Mononuclear cell (primary cell): ENCODE data around the gene TTLL7. TPM values are rescaled to one million over a fixed set of nuclear protein-coding genes. Genes with fewer than 3 reads are reported as not detected.
"Not testable (repeated sequence)": the region's sequence is repeated elsewhere in the genome, so short reads cannot be mapped to it uniquely, and the experiment has no call there.

Experiments used
- H3K27me3 ChIP-seq: 2 replicates; pipeline ENCODE4 v1.6.0; 2011; ENCODE audit warnings: low read length, control low read depth; ENCODE audit not compliant: insufficient read depth
- H3K4me1 ChIP-seq: 2 replicates; pipeline ENCODE4 v1.5.1; 2011; ENCODE audit warnings: mild to moderate bottlenecking, low read length, control low read depth; ENCODE audit not compliant: insufficient read depth
- H3K4me3 ChIP-seq: 2 replicates; pipeline ENCODE4 v1.5.1; 2011; ENCODE audit warnings: mild to moderate bottlenecking, low read length, moderate library complexity
- H3K9me3 ChIP-seq: 2 replicates; pipeline ENCODE4 v1.5.1; 2011; ENCODE audit warnings: low read depth, mild to moderate bottlenecking, control low read depth, low read length
- total RNA-seq: library from RNA; depleted of rRNA; stranded (reverse); fragments of >200 nt; gene quantifications from one replicate; pipeline ENCODE4 v1.2.3, GENCODE V29; 2012

The TTLL7 gene
- total RNA-seq, 1 donor = 0.84 TPM

DNA sequence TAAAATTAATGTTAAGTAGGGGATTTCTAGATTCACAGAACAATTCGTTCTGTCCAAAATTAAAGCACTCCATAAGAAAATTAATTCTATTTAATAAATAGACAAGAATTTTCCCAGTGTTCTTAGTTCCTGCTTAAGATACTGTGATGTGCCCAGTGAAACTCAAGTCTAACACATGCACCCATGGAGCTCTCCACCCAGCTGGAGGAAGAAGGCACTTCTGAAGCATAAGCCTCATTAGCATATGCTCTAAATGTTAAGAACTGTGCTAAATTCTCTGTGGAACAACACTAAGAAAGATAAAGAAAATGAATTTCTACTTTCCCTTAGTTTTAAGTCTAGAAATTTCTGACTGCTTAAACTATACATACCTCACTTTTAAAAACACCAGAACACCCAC, 71.2 kb downstream of the TTLL7 start:
- no peak overlapping the region for H3K4me3 ChIP-seq
- H3K4me1 ChIP-seq = no peaks in the 10 kb centered on the region
- no peaks in the 10 kb centered on the region for H3K9me3 ChIP-seq
- no peaks in the 10 kb centered on the region for H3K27me3 ChIP-seq

DNA sequence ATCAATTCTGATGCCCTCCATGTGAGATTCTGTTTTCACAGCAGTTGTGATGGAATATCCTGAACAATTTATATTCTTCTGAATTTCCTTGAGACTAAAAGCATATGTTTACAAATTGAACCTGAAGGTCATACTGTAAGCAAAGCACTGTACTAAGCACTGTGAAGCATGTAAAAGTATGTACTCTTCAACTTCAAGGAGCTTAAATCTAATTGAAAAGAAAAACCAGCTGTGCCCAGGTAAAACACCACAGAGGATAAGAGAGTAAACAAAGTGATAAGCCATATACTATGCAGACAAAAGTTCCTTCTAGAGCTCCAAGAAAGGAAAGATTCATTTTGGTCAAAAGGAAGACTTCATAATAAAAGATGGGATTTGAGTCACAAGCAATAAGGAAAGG, 71.9 kb downstream of the TTLL7 start:
- H3K4me1 ChIP-seq = no peaks in the 10 kb centered on the region
- no peaks in the 10 kb centered on the region for H3K9me3 ChIP-seq
- no peaks in the 10 kb centered on the region for H3K27me3 ChIP-seq
- no peak overlapping the region for H3K4me3 ChIP-seq

DNA sequence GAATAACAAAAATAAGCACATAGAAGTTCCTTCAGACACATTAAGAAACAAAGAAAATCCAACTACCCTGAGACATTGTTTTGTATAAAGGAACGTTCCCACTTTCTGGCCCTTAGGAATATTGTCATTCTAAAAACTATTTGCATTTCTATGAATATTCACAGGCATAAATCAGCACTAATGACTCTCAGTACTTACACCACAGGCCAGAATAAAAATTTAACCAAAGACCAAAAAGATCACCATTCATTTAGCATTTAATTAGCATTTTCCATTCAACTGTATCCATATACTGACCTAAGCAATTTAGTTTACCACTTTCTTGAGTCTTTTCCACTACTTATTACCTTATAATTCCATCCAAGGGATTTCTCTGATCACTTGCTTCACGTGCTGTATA, 75.4 kb downstream of the TTLL7 start:
- no peaks in the 10 kb centered on the region for H3K27me3 ChIP-seq
- H3K9me3 ChIP-seq = no peaks in the 10 kb centered on the region
- H3K4me3 ChIP-seq = no peak overlapping the region
- H3K4me1 ChIP-seq = no peaks in the 10 kb centered on the region

DNA sequence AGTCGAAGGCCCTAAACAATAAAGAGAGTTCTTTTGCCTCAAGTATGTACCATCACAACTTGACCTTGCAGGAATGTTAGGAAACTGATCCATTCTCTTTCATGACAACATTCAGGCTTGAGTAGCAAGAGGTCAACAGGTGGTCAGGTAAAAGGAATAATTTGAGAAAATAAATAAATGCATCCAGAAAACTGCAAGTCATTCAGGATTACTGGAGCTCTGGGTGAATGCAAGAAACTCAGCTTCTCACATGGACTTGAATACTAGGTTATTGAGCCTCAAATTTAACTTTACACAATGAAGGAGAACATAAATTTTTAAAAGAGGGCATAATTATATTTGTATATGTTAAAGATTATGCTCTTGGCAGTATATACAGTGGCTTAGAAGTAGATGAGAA, 76.5 kb downstream of the TTLL7 start:
- Histone ChIP-seq H3K27me3 (no peaks in the 10 kb centered on the region), H3K4me3 (no peak overlapping the region), H3K9me3 (no peaks in the 10 kb centered on the region), H3K4me1 (no peaks in the 10 kb centered on the region)

DNA sequence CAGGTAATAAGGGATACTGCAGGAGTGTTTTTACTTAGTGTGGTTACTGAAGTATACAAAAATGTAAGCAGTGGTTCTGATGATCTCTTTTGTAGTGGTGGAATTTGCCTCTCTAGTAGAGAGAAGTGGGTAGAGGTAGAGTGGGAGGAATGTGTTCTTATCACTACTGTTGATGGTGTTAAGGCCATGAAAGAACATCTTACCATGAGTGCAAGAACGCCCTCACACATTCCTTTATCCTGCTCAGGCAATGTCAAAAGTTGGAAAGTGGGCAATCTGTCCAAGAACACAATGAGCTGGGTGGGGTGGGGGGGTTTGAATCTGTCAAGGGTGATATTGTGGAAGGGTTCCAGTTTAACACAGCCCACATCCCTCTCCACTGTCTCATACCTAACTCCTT, 78.6 kb downstream of the TTLL7 start:
- no peaks in the 10 kb centered on the region for H3K27me3 ChIP-seq
- H3K4me1 ChIP-seq = no peaks in the 10 kb centered on the region
- no peak overlapping the region for H3K4me3 ChIP-seq
- H3K9me3 ChIP-seq = no peaks in the 10 kb centered on the region

DNA sequence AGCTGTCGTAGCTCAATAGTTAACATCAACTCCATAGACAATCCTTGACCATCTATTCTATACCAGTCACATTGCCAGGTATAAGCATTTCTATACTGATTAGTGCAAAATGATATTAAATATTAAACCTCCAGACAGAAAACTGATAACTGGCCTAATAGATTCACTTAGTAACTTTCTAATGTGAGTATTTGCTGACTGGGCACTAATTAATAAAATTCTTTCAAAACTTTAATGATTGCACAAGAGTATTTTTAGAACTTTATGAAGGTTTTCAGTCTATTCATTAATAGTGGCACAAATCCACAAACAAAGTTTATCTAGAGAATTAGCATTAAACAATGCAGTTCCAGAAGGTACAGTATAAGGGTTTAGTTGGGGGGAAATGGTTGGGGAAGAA, 79.1 kb downstream of the TTLL7 start:
- no peaks in the 10 kb centered on the region for H3K27me3 ChIP-seq
- no peaks in the 10 kb centered on the region for H3K4me1 ChIP-seq
- no peak overlapping the region for H3K4me3 ChIP-seq
- H3K9me3 ChIP-seq = no peaks in the 10 kb centered on the region

DNA sequence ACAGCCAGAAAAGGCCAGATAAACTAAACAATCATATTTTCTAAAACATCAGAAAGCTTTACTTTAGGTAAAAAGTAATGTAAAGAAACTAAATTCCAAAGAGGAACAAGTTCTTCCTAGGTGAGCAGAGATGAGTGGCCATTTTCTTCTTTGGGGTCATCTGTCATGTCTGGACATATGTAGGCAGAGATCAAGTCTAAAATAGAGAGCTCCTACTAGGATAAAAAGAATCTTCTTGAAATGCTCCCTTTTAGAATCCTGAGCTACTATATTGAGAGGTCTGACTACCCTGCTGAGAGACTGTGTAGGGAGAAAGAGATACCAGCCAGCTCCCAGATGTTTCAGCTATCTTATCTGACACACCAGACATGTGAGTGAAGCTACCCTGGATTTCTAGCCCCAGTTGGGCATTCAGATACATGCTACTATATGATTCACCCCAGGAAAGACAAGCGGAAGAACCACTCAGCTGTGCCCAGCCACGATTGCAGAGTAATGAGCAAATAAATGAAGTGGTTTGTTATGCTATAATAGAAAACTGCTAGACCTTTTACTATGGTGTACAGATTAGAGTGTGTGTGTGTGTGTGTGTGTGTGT, 80.1 kb downstream of the TTLL7 start:
- no peaks in the 10 kb centered on the region for H3K9me3 ChIP-seq
- no peaks in the 10 kb centered on the region for H3K27me3 ChIP-seq
- H3K4me1 ChIP-seq = no peaks in the 10 kb centered on the region
- H3K4me3 ChIP-seq = no peak overlapping the region

DNA sequence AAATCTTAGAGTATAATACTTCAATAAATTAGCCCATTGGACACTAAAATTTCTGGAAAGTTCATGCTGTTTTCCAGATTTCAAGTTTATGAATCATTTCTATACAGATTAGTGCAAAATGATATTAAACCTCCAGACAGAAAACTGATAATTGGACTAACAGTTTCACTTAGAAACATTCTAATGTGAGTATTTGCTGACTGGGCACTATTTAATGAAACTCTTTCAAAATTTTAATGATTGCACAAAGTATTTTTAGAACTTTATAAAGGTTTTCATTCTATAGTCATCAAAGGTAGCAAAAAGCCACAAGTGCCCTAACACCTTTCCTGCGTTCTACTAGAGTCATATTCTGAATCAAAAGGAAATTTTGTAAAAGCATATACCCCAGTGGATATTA, 81.0 kb downstream of the TTLL7 start:
- H3K4me1 ChIP-seq = no peaks in the 10 kb centered on the region
- H3K27me3 ChIP-seq = no peaks in the 10 kb centered on the region
- H3K9me3 ChIP-seq = no peaks in the 10 kb centered on the region
- H3K4me3 ChIP-seq = no peak overlapping the region

DNA sequence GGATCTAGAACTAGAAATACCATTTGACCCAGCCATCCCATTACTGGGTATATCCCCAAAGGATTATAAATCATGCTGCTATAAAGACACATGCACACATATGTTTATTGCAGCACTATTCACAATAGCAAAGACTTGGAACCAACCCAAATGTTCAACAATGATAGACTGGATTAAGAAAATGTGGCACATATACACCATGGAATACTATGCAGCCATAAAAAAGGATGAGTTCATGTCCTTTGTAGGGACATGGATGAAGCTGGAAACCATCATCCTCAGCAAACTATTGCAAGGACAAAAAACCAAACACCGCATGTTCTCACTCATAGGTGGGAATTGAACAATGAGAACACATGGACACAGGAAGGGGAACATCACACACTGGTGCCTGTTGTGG, 82.8 kb downstream of the TTLL7 start:
- not testable (repeated sequence) for H3K27me3 ChIP-seq, H3K9me3 ChIP-seq, H3K4me3 ChIP-seq, H3K4me1 ChIP-seq

DNA sequence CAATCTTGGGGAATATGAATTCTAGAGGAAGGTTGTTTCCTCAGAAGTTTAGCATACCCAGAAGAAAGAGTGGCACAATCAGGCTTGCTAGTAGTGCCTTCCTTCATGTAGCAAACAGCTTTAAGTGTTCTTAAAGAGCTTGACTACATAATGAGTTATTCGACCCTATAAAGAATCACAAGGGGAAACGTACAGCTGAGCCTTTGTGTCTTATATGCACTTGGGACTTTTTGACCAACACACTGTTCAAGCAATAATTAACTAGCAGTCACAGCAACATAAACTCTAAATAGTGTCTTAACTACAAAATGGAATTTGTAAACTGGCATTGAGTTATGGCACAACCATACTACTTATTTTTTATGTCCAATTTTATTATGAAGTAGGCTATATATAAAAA, 86.1 kb downstream of the TTLL7 start:
- Histone ChIP-seq H3K4me3 (no peak overlapping the region), H3K4me1 (no peaks in the 10 kb centered on the region), H3K27me3 (no peaks in the 10 kb centered on the region), H3K9me3 (no peaks in the 10 kb centered on the region)

DNA sequence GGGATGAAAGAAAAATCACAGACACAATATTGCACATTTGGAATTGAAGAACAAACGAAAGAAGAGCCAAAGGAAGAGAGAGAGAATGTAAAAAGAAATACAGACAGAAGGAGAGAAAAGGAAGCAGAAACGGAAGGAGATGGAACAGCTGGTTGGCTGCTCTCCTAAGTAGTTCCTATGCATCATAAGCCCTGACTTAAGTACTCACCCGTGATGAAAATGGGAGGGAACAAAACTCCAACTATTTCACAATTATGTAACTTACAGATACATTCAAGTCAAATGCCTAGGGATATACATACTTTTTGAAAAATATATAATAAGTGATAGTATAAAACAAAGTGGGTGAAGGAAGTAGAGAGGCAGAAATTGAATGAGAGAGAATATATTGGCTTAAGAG, 88.5 kb downstream of the TTLL7 start:
- Histone ChIP-seq H3K9me3 (no peaks in the 10 kb centered on the region), H3K4me3 (no peak overlapping the region), H3K27me3 (no peaks in the 10 kb centered on the region), H3K4me1 (no peaks in the 10 kb centered on the region)

DNA sequence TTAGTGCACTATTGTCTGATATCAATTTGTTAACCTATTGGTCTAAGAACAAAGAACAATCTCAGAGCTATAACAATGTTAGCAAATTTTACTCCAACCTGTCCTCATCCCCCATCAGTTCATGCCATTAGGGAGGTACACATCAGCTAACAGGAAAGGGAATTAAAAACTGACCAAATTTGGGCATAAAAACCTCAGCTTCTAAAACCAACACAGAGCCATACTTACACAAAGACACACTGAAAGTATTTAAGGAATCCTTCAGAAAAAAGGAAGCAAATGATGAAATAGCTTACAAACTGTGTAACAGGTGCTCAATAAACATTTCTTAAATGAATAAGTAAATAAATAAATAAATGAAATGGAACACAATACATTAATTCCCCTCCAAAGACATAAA, 89.2 kb downstream of the TTLL7 start:
- Histone ChIP-seq H3K4me3 (no peak overlapping the region), H3K9me3 (no peaks in the 10 kb centered on the region), H3K4me1 (no peaks in the 10 kb centered on the region), H3K27me3 (no peaks in the 10 kb centered on the region)

DNA sequence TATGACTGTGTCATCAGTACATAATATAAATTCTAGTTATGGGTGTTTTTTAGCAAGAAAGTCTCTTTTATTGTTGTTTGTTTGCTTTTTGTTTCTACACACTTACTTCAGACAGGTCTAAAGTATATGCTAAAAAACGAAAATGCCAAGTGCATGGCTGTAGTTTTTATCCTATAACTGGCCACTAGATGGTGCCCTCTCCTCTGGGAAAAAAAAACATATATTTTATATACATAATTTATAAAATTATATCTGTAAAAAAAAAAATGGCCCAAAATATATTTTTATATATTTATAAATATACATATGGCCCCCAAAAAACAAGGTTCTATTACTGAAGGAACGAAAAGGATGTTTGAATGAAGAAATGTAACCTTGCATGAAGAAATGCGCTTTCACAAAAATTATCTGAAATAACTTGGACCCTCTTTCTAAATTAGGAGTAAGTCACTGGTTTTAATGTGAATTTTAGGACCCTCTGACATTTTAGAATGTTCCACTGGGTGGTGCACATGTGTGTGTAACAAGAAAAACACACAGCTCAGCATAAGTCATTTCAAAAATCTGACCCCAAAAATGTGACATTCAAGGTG, 93.5 kb downstream of the TTLL7 start:
- Histone ChIP-seq H3K4me1 (no peaks in the 10 kb centered on the region), H3K27me3 (no peaks in the 10 kb centered on the region), H3K4me3 (no peak overlapping the region), H3K9me3 (no peaks in the 10 kb centered on the region)

DNA sequence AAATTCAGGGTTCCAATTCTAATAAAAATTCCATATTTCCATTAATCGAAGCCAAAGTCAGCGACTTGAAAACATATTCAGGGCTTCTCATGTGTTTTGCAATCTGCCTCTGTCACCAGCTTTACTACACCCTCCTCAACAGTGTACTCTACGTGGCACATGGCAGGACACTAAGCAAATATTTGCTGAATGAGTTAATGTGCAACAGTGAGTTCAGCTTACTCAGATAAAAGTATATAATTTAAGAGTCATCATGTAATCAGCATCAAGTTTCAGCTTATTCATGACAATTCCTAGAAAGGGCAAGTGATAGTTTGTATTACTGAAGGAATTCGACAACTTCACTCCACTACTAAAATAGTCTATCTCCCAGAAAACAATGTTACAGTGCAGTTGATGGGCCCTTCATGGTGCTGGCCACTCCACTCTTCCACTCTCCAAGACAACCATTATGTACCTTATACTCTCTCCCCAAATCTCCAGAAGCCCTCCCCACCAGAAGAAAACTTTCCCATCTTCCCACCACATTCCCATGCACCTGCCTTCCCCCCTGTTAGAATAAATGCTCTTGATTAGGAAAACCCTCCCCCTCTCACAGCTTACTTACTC, 97.3 kb downstream of the TTLL7 start:
- no peaks in the 10 kb centered on the region for H3K9me3 ChIP-seq

DNA sequence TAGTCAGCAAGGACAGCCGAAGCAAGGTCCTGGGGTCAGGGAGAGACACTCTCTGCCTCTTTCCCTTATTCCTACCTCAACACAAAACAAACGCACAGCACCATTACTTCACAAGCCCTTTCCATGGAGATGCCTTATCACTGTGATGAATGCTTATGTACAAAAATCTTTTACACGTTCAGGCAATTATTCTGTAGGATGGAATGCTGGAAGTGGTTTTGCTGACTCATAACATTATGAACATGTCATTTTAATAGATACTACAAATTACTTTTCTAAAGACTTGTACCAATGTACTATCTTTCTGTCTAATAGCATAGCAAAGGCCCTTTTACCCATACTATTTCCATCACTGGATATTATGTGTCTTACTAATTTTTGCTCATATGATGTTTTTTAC, 98.4 kb downstream of the TTLL7 start:
- H3K9me3 ChIP-seq = no peaks in the 10 kb centered on the region
- H3K27me3 ChIP-seq = no peaks in the 10 kb centered on the region
- no peaks in the 10 kb centered on the region for H3K4me1 ChIP-seq
- no peak overlapping the region for H3K4me3 ChIP-seq

More for the DNA sequence above, 97.3 kb downstream of the TTLL7 start:
- no peak overlapping the region for H3K4me3 ChIP-seq
- H3K27me3 ChIP-seq = no peaks in the 10 kb centered on the region
- no peaks in the 10 kb centered on the region for H3K4me1 ChIP-seq

DNA sequence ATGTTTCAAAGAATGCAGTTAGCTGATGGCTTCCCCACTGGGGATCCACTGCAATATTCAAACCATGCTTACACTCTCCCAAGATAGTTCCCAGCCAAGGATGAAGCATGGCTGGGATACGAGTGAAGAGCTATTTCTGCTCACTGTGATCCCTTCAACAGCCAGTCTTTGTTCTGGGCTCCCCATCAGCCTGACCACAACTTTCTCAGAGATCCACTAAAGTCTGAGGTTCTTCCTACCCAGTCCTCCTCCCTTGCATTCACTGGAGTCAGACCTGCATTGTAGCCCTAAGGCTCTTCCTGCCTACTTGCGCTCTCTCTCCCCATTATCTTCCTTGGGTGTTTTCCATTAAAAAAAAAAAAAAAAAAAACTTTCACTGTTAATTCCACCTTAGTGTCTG, 101.4 kb downstream of the TTLL7 start:
- Histone ChIP-seq H3K4me1 (no peaks in the 10 kb centered on the region), H3K9me3 (no peaks in the 10 kb centered on the region), H3K4me3 (no peak overlapping the region), H3K27me3 (no peaks in the 10 kb centered on the region)
